GM23338 (cell line): ENCODE measurements around the gene MCC. TPM values are rescaled to one million over a fixed set of nuclear protein-coding genes. Genes with fewer than 3 reads are reported as not detected.

Source experiments
- ATAC-seq: fragments of 200-7000 bp; cut with Tn5 transposase; 3 replicates; pipeline ENCODE4 v1.9.1; 2020
- DNase-seq: peaks from one replicate; pipeline ENCODE4 v3.0.0-alpha.2; 2015; ENCODE audit warnings: low spot score
- H2AFZ ChIP-seq: fragments of 200-600 bp; sonication (generic); 2 replicates; pipeline ENCODE4 v1.8.0; 2016; ENCODE audit warnings: antibody characterized with exemption, mild to moderate bottlenecking, moderate library complexity
- H3F3A ChIP-seq: fragments of 200-600 bp; sonication (generic); replicated peaks from 2 replicates; pipeline ENCODE4 v1.8.0; 2017; ENCODE audit warnings: antibody characterized with exemption, mixed run types, low read depth
- H3K27ac ChIP-seq: fragments of 200-600 bp; sonication (generic); 2 replicates; pipeline ENCODE4 v1.6.1; 2016; ENCODE audit warnings: low read depth
- H3K27me3 ChIP-seq: fragments of 200-600 bp; sonication (generic); 2 replicates; pipeline ENCODE4 v1.8.0; 2016; ENCODE audit warnings: mild to moderate bottlenecking, mixed run types, moderate library complexity; ENCODE audit not compliant: insufficient read depth
- H3K36me3 ChIP-seq: fragments of 200-600 bp; sonication (generic); 2 replicates; pipeline ENCODE4 v1.8.0; 2016; ENCODE audit warnings: mild to moderate bottlenecking; ENCODE audit not compliant: insufficient read depth
- H3K4me1 ChIP-seq: fragments of 200-600 bp; sonication (generic); 2 replicates; pipeline ENCODE4 v1.8.0; 2016; ENCODE audit warnings: mild to moderate bottlenecking, moderate library complexity; ENCODE audit not compliant: insufficient read depth
- H3K4me2 ChIP-seq: fragments of 200-600 bp; sonication (generic); 2 replicates; pipeline ENCODE4 v1.7.1; 2017; ENCODE audit warnings: mixed run types
- H3K4me3 ChIP-seq: fragments of 200-600 bp; sonication (generic); 2 replicates; pipeline ENCODE4 v1.6.1; 2016; ENCODE audit warnings: mixed run types
- H3K79me2 ChIP-seq: fragments of 200-600 bp; sonication (generic); replicated peaks from 2 replicates; pipeline ENCODE4 v1.8.0; 2017; ENCODE audit warnings: mild to moderate bottlenecking; ENCODE audit not compliant: insufficient read depth
- H3K9me2 ChIP-seq: fragments of 200-600 bp; sonication (generic); 2 replicates; pipeline ENCODE4 v1.8.0; 2017; ENCODE audit not compliant: insufficient read depth
- H4K20me1 ChIP-seq: fragments of 200-600 bp; sonication (generic); replicated peaks from 2 replicates; pipeline ENCODE4 v1.8.0; 2017; ENCODE audit warnings: mild to moderate bottlenecking; ENCODE audit not compliant: insufficient read depth
- H3K27ac Mint-ChIP-seq: 2 replicates; pipeline ENCODE4 v1.8.0; 2020; ENCODE audit warnings: inconsistent platforms, mild to moderate bottlenecking, moderate library complexity, mixed read lengths
- H3K27me3 Mint-ChIP-seq: 3 replicates; pipeline ENCODE4 v1.8.0; 2022; ENCODE audit warnings: low read depth, mild to moderate bottlenecking, moderate library complexity, mixed read lengths, inconsistent platforms; ENCODE audit not compliant: insufficient read depth, poor library complexity
- H3K36me3 Mint-ChIP-seq: 3 replicates; pipeline ENCODE4 v1.8.0; 2021; ENCODE audit warnings: low read depth, mild to moderate bottlenecking, inconsistent platforms, moderate library complexity, mixed read lengths
- H3K4me1 Mint-ChIP-seq: 3 replicates; pipeline ENCODE4 v1.8.0; 2020; ENCODE audit warnings: mild to moderate bottlenecking, inconsistent platforms, mixed read lengths
- H3K4me3 Mint-ChIP-seq: 3 replicates; pipeline ENCODE4 v1.8.0; 2021; ENCODE audit warnings: moderate library complexity, mild to moderate bottlenecking, inconsistent platforms, mixed read lengths
- H3K9me3 Mint-ChIP-seq: 3 replicates; pipeline ENCODE4 v1.8.0; 2020; ENCODE audit warnings: moderate library complexity, mild to moderate bottlenecking, inconsistent platforms, mixed read lengths
- CREB1 ChIP-seq: fragments of 250-450 bp; sonication (Bioruptor Pico); IDR thresholded peaks from 2 replicates; pipeline ENCODE4 v1.5.0; 2020; ENCODE audit warnings: low read depth, mild to moderate bottlenecking, moderate library complexity
- ETS1 ChIP-seq: IDR thresholded peaks from 2 replicates; pipeline ENCODE4 v1.6.1; 2016; ENCODE audit warnings: antibody characterized with exemption
- EZH2 ChIP-seq: fragments of 200-600 bp; sonication (generic); IDR thresholded peaks from one replicate; pipeline ENCODE4 v1.8.0; 2017; ENCODE audit warnings: antibody characterized with exemption, mild to moderate bottlenecking, low read depth; ENCODE audit not compliant: unreplicated experiment
- EZH2phosphoT487 ChIP-seq: fragments of 200-600 bp; sonication (generic); IDR thresholded peaks from one replicate; pipeline ENCODE4 v1.8.1; 2018; ENCODE audit warnings: antibody characterized with exemption; ENCODE audit not compliant: unreplicated experiment
- NANOG ChIP-seq: IDR thresholded peaks from 2 replicates; pipeline ENCODE4 v1.6.1; 2016; ENCODE audit warnings: antibody characterized with exemption, borderline replicate concordance
- POLR2AphosphoS5 ChIP-seq: IDR thresholded peaks from 2 replicates; pipeline ENCODE4 v1.6.1; 2016; ENCODE audit warnings: antibody characterized with exemption, low read depth
- REST ChIP-seq: IDR thresholded peaks from one replicate; pipeline ENCODE4 v1.6.1; 2018; ENCODE audit warnings: antibody characterized with exemption; ENCODE audit not compliant: unreplicated experiment
- STAT1 ChIP-seq: IDR thresholded peaks from one replicate; pipeline ENCODE4 v1.6.1; 2016; ENCODE audit warnings: antibody characterized with exemption; ENCODE audit not compliant: unreplicated experiment
- ZNF462 ChIP-seq: fragments of 250-450 bp; sonication (Bioruptor Pico); IDR thresholded peaks from 2 replicates; pipeline ENCODE4 v1.5.0; 2020; ENCODE audit warnings: mild to moderate bottlenecking, moderate library complexity
- polyA plus RNA-seq: library from polyadenylated mRNA; unstranded; fragments of >200 nt; fragmentation: Nextera tagmentation; extraction: Ambion mirVana; gene quantifications from 2 replicates; pipeline ENCODE4 v1.2.1, GENCODE V29; 2016
- total RNA-seq: library from RNA; depleted of rRNA; stranded (reverse); fragments of >200 nt; shearing (Covaris generic); gene quantifications from 2 replicates; pipeline ENCODE4 v1.2.3, GENCODE V29; 2014

The MCC gene
- total and polyA plus RNA-seq, 2 experiments from 2014 or later: 3.8 to 10.1 TPM

GRCh38 chr5:113255105-113255504 lies 233.1 kb downstream of the MCC start:
- TF ChIP-seq EZH2 (no peak), EZH2phosphoT487 (no peak)
- Histone ChIP-seq H2AFZ (no peak overlapping the region), H3K4me3 (no peak overlapping the region), H3K4me1 (no peaks in the 10 kb centered on the region), H3K4me2 (no peak overlapping the region), H3K27me3 (no peaks in the 10 kb centered on the region), H3K9me2 (no peaks in the 10 kb centered on the region), H3F3A (no peaks in the 10 kb centered on the region), H3K79me2 (0 out of 2 replicates have a peak, but pooled peaks cover 3% of the 10 kb centered on the region), H4K20me1 (no peaks in the 10 kb centered on the region; the same call in 1 of the 2 replicates), H3K36me3 (no peaks in the 10 kb centered on the region), H3K27ac (no peak overlapping the region)
- Mint-ChIP-seq H3K9me3 (peaks cover 10% of the 10 kb centered on the region; the same call in 2 of the 3 replicates), H3K4me1 (peaks cover 19% of the 10 kb centered on the region; the same call in 2 of the 3 replicates), H3K4me3 (no peak overlapping the region), H3K36me3 (peaks cover 23% of the 10 kb centered on the region), H3K27ac (no peak overlapping the region), H3K27me3 (peaks cover 4% of the 10 kb centered on the region)
- DNase-seq: no peak
- ATAC-seq: no peak

GRCh38 chr5:113253037-113253436 lies 235.2 kb downstream of the MCC start:
- no peak overlapping the region for H3K27ac Mint-ChIP-seq
- peaks cover 4% of the 10 kb centered on the region for H3K27me3 Mint-ChIP-seq
- no peak overlapping the region for H3K4me3 Mint-ChIP-seq
- H3K27ac ChIP-seq: no peak overlapping the region
- peaks cover 19% of the 10 kb centered on the region; the same call in 2 of the 3 replicates for H3K4me1 Mint-ChIP-seq
- no peaks in the 10 kb centered on the region; the same call in 1 of the 2 replicates for H4K20me1 ChIP-seq
- 0 out of 2 replicates have a peak, but pooled peaks cover 3% of the 10 kb centered on the region for H3K79me2 ChIP-seq
- H3K36me3 ChIP-seq: no peaks in the 10 kb centered on the region
- no peak overlapping the region for H2AFZ ChIP-seq
- no peaks in the 10 kb centered on the region for H3K9me2 ChIP-seq
- DNase-seq (no peak), ATAC-seq (no peak)
- no peak overlapping the region for H3K4me3 ChIP-seq
- peaks cover 8% of the 10 kb centered on the region; the same call in 2 of the 3 replicates for H3K9me3 Mint-ChIP-seq
- H3K4me2 ChIP-seq: no peak overlapping the region
- H3F3A ChIP-seq: no peaks in the 10 kb centered on the region
- no peaks in the 10 kb centered on the region for H3K4me1 ChIP-seq
- peaks cover 19% of the 10 kb centered on the region for H3K36me3 Mint-ChIP-seq
- H3K27me3 ChIP-seq: no peaks in the 10 kb centered on the region
- TF ChIP-seq EZH2 (no peak), ETS1 (no peak), NANOG (no peak), CREB1 (CRISPR knock-in tag) (no peak), REST (no peak), POLR2AphosphoS5 (no peak), ZNF462 (CRISPR knock-in tag) (no peak), STAT1 (no peak)
